OCI-LY7 (cell line): ENCODE data around the gene ZBTB47. TPM values are rescaled to one million over a fixed set of nuclear protein-coding genes. Genes with fewer than 3 reads are reported as not detected.

Source experiments
- BruUV-seq: library from RNA; stranded (reverse); fragments of 400-500 nt; replicated peaks from 2 replicates; lab custom pipeline; 2021; lab: Mats Ljungman, UMichigan
- CTCF ChIA-PET: fragments of 300-600 bp; sonication (Branson Sonifier 250); formaldehyde crosslinking; loops from one replicate; lab custom pipeline; 2022; ENCODE audit warnings: antibody characterized with exemption; ENCODE audit not compliant: unreplicated experiment; lab: Charles Lee
- POLR2A ChIA-PET: fragments of 300-600 bp; sonication (Branson Sonifier 250); formaldehyde crosslinking; loops from one replicate; lab custom pipeline; 2022; ENCODE audit warnings: antibody characterized with exemption; lab: Charles Lee
- DNase-seq: peaks from one replicate; pipeline ENCODE4 v3.0.0-alpha.2; 2015; ENCODE audit warnings: low spot score
- H2AFZ ChIP-seq: fragments of 200-600 bp; sonication (generic), shearing (Covaris generic); 2 replicates; pipeline ENCODE4 v1.6.1; 2014; ENCODE audit warnings: mild to moderate bottlenecking, antibody characterized with exemption, low read length, moderate library complexity
- H3K27ac ChIP-seq: fragments of 200-600 bp; sonication (generic); 2 replicates; pipeline ENCODE4 v1.5.1; 2014; ENCODE audit warnings: mixed run types, low read depth, mild to moderate bottlenecking, moderate library complexity, low read length, inconsistent platforms; ENCODE audit not compliant: poor library complexity, severe bottlenecking
- H3K36me3 ChIP-seq: fragments of 200-600 bp; sonication (generic); 2 replicates; pipeline ENCODE4 v1.6.1; 2014; ENCODE audit warnings: mild to moderate bottlenecking, antibody characterized with exemption, low read length, moderate library complexity, mixed read lengths; ENCODE audit not compliant: insufficient read depth
- H3K4me1 ChIP-seq: fragments of 200-600 bp; sonication (generic); 2 replicates; pipeline ENCODE4 v1.5.1; 2014; ENCODE audit warnings: mild to moderate bottlenecking, low read length; ENCODE audit not compliant: insufficient read depth, poor library complexity, severe bottlenecking
- H3K4me2 ChIP-seq: fragments of 200-600 bp; sonication (generic); 2 replicates; pipeline ENCODE4 v1.6.1; 2014; ENCODE audit warnings: mild to moderate bottlenecking, low read length
- H3K4me3 ChIP-seq: fragments of 200-600 bp; sonication (generic); 2 replicates; pipeline ENCODE4 v1.5.1; 2014; ENCODE audit warnings: mild to moderate bottlenecking, low read depth, low read length; ENCODE audit not compliant: poor library complexity, severe bottlenecking
- H3K79me2 ChIP-seq: fragments of 200-600 bp; sonication (generic); 2 replicates; pipeline ENCODE4 v1.6.1; 2016; ENCODE audit warnings: low read depth, mild to moderate bottlenecking, low read length, moderate library complexity, mixed read lengths; ENCODE audit not compliant: insufficient read depth
- H3K9me2 ChIP-seq: fragments of 200-600 bp; sonication (generic); 2 replicates; pipeline ENCODE4 v1.6.1; 2016; ENCODE audit warnings: mild to moderate bottlenecking, low read length, mixed read lengths; ENCODE audit not compliant: insufficient read depth
- H3K9me3 ChIP-seq: fragments of 200-600 bp; sonication (generic); 2 replicates; pipeline ENCODE4 v1.6.1; 2014; ENCODE audit warnings: mild to moderate bottlenecking, mixed run types, low read length, mixed read lengths
- H4K20me1 ChIP-seq: fragments of 200-600 bp; sonication (generic); 2 replicates; pipeline ENCODE4 v1.6.1; 2014; ENCODE audit warnings: mild to moderate bottlenecking, antibody characterized with exemption, low read length, moderate library complexity, mixed read lengths; ENCODE audit not compliant: insufficient read depth
- CTCF ChIP-seq: fragments of 200-600 bp; sonication (generic); conservative IDR thresholded peaks from 2 replicates; pipeline ENCODE4 v1.5.1; 2014; ENCODE audit warnings: mild to moderate bottlenecking, antibody characterized with exemption, low read length, moderate library complexity, mixed read lengths
- EZH2phosphoT487 ChIP-seq: fragments of 200-600 bp; sonication (generic); IDR thresholded peaks from 2 replicates; pipeline ENCODE4 v1.6.1; 2018; ENCODE audit warnings: low read depth, borderline replicate concordance, mild to moderate bottlenecking, mixed run types, antibody characterized with exemption, low read length, moderate library complexity, mixed read lengths
- intact Hi-C: fragments of 100-400 bp; cut with micrococcal nuclease; formaldehyde crosslinking; loops from one replicate; pipeline ENCODE4 v1.10.0; 2022; ENCODE audit not compliant: unreplicated experiment
- total RNA-seq, 2 experiments: library from RNA; depleted of rRNA in 1 of 2; stranded (reverse); fragments of >200 nt in 1 of 2; shearing (Covaris generic) in 1 of 2; gene quantifications; 2 replicates each; pipeline ENCODE4 v1.2.3, GENCODE V29; 2014 to 2022

Gene ZBTB47
- total RNA-seq, 2 experiments from 2014 or later = 0.09 TPM; not detected in 1

- Histone ChIP-seq H2AFZ (no peak overlapping the region), H3K79me2 (no peaks in the 10 kb centered on the region), H3K4me1 (no peaks in the 10 kb centered on the region), H3K9me2 (no peaks in the 10 kb centered on the region), H3K36me3 (no peaks in the 10 kb centered on the region), H3K27ac (no peak overlapping the region), H3K4me3 (no peak overlapping the region), H4K20me1 (no peaks in the 10 kb centered on the region), H3K4me2 (no peak overlapping the region), H3K9me3 (no peaks in the 10 kb centered on the region)
- no TSS peak for BruUV-seq
- no peak for DNase-seq
- ChIA-PET CTCF (no interaction called here), POLR2A (no interaction called here)
- no peak for TF ChIP-seq CTCF
- no peak for TF ChIP-seq EZH2phosphoT487
- intact Hi-C loops = no loop called here
Observed at GRCh38 chr3:42698216-42698910, 44.9 kb downstream of the ZBTB47 start.

GRCh38 chr3:42698911-42699230 is 45.4 kb downstream of the ZBTB47 start:
- H3K4me3 ChIP-seq = no peak overlapping the region
- no peaks in the 10 kb centered on the region for H3K36me3 ChIP-seq
- H3K9me2 ChIP-seq = no peaks in the 10 kb centered on the region
- no peak overlapping the region for H3K4me2 ChIP-seq
- no TSS peak for BruUV-seq
- POLR2A ChIA-PET = no interaction called here
- intact Hi-C loops = no loop called here
- no peaks in the 10 kb centered on the region for H3K79me2 ChIP-seq
- DNase-seq = no peak
- H3K27ac ChIP-seq = no peak overlapping the region
- no peak overlapping the region for H2AFZ ChIP-seq
- no peaks in the 10 kb centered on the region for H3K4me1 ChIP-seq
- CTCF ChIA-PET = interaction anchor here (0.6 kb wide), 1 partner anchor 12 kb away, joined by 3 read pairs; no protein-coding TSS in a partner anchor
- H4K20me1 ChIP-seq = no peaks in the 10 kb centered on the region
- TF ChIP-seq CTCF = no peak
- no peaks in the 10 kb centered on the region for H3K9me3 ChIP-seq

- Histone ChIP-seq H4K20me1 (no peaks in the 10 kb centered on the region), H3K4me3 (no peak overlapping the region), H3K27ac (no peak overlapping the region), H2AFZ (no peak overlapping the region), H3K9me3 (no peaks in the 10 kb centered on the region), H3K4me2 (no peak overlapping the region), H3K4me1 (no peaks in the 10 kb centered on the region), H3K79me2 (no peaks in the 10 kb centered on the region), H3K9me2 (no peaks in the 10 kb centered on the region), H3K36me3 (no peaks in the 10 kb centered on the region)
- no TSS peak for BruUV-seq
- POLR2A ChIA-PET = interaction anchor here (0.6 kb wide), 1 partner anchor 705 kb away, joined by 4 read pairs; no protein-coding TSS in a partner anchor
- intact Hi-C loops = no loop called here
- CTCF ChIA-PET = interaction anchor here (0.6 kb wide), 1 partner anchor 11 kb away, joined by 3 read pairs; no protein-coding TSS in a partner anchor
- TF ChIP-seq CTCF (no peak), EZH2phosphoT487 (no peak)
- DNase-seq = no peak
Observed at GRCh38 chr3:42699511-42699971, 46.0 kb downstream of the ZBTB47 start.
